Measurements from ENCODE around the gene FNDC5.

- no peak for TF ChIP-seq CTCF (IDR thresholded peaks at IDR 0.05; ENCODE audit: poor library complexity)
- no peak for TF ChIP-seq EZH2 (IDR thresholded peaks at IDR 0.05; ENCODE audit: borderline replicate concordance)
- no peak for TF ChIP-seq EZH2phosphoT487 (IDR thresholded peaks at IDR 0.05; ENCODE audit: low read depth, severe bottlenecking, unreplicated experiment)
These were observed 29.8 kb upstream of the FNDC5 start for GRCh38 chr1:32900371-32900955.
